Sigmoid colon (tissue), 4 donors: ENCODE measurements around the gene ZNF611.

Experiments used
- CTCF ChIP-seq, 4 experiments: fragments of 450-650 bp in 3 of 4; fragments of 200-600 bp in 1 of 4; IDR thresholded peaks; one replicate each; pipeline ENCODE4 v1.5.1; 2016 to 2019; ENCODE audit warnings: antibody characterized with exemption in 4 of 4, mild to moderate bottlenecking in 3 of 4, moderate library complexity in 2 of 4
- EP300 ChIP-seq, 4 donors: sonication (generic); formaldehyde crosslinking; IDR thresholded peaks; one replicate each; pipeline ENCODE4 v1.6.1; 2017; ENCODE audit warnings: antibody characterized with exemption in 4 of 4
- POLR2A ChIP-seq, 2 donors: fragments of 450-650 bp; IDR thresholded peaks; one replicate each; pipeline ENCODE4 v1.6.1; 2016; ENCODE audit warnings: antibody characterized with exemption in 2 of 2, mild to moderate bottlenecking in 2 of 2, moderate library complexity in 2 of 2
- POLR2AphosphoS5 ChIP-seq, 4 donors: sonication (generic); formaldehyde crosslinking; IDR thresholded peaks; one replicate each; pipeline ENCODE4 v1.6.1; 2017; ENCODE audit warnings: antibody characterized with exemption in 4 of 4

- TF ChIP-seq POLR2A (IDR thresholded peaks at IDR 0.05) (no peak), CTCF (IDR thresholded peaks at IDR 0.05) (no peak), EP300 (IDR thresholded peaks at IDR 0.05) (no peak), POLR2AphosphoS5 (IDR thresholded peaks at IDR 0.05) (no peak)
Observed at GRCh38 chr19:52670046-52670445, 64.8 kb downstream of the ZNF611 start.
